HG03095 (cell line): ENCODE measurements around the gene RPS6KA3.

Source experiments
- ATAC-seq: cut with Tn5 transposase; IDR thresholded peaks from one replicate; pipeline ENCODE4 v1.9.1; 2021; ENCODE audit warnings: moderate library complexity; ENCODE audit not compliant: unreplicated experiment

The RPS6KA3 gene

GRCh38 chrX:20111271-20111670 is 155.4 kb downstream of the RPS6KA3 start:
- ATAC-seq: no peak

GRCh38 chrX:20101934-20102581 is 164.7 kb downstream of the RPS6KA3 start:
- no peak for ATAC-seq
